Effector CD4-positive, alpha-beta T cell (primary cell): ENCODE data around the gene TMEM225B. TPM values are rescaled to one million over a fixed set of nuclear protein-coding genes. Genes with fewer than 3 reads are reported as not detected.
A peak's percentile ranks its signal among the peaks of the same experiment; 100 is the strongest.
"Not testable (repeated sequence)": the region's sequence is repeated elsewhere in the genome, so short reads cannot be mapped to it uniquely, and the experiment has no call there.

Experiments used
- DNase-seq: peaks from one replicate; pipeline ENCODE4 v3.0.0-alpha.2; 2020
- total RNA-seq: gene quantifications from one replicate; lab custom pipeline; 2026; lab: John Stamatoyannopoulos, UW

TMEM225B gene
- not detected for total RNA-seq

GRCh38 chr7:99597762-99598501 is at the start of gene TMEM225B:
TMEM225B (plus strand) TSS chr7:99598267; CDS start chr7:99604389, 6,122 bp downstream.
- no peak for DNase-seq

GRCh38 chr7:99549545-99549944 is 48.5 kb upstream of the TMEM225B start:
- DNase-seq: not testable (repeated sequence)

- DNase-seq: no peak
Measured at GRCh38 chr7:99551334-99551733, 46.7 kb upstream of the TMEM225B start.

- DNase-seq: peak; percentile 84
Measured at GRCh38 chr7:99551767-99552463, 46.2 kb upstream of the TMEM225B start, which contains the start of gene FAM200A. FAM200A (minus strand) TSS chr7:99552114; CDS start chr7:99548407, 3,707 bp downstream.

- DNase-seq: no peak
Measured at GRCh38 chr7:99553039-99553438, 45.0 kb upstream of the TMEM225B start.

- no peak for DNase-seq
Measured at GRCh38 chr7:99554939-99555338, 43.1 kb upstream of the TMEM225B start.

- DNase-seq: no peak
Measured at GRCh38 chr7:99557196-99557607, 40.9 kb upstream of the TMEM225B start.

- DNase-seq: no peak
Measured at GRCh38 chr7:99557940-99558305, 40.1 kb upstream of the TMEM225B start.

- DNase-seq: peak; percentile 93
Measured at GRCh38 chr7:99558306-99559174, 39.5 kb upstream of the TMEM225B start, which contains the start of gene ZNF655. ZNF655 (plus strand) TSS chr7:99558642; CDS start chr7:99560560, 1,918 bp downstream.

- no peak for DNase-seq
Measured at GRCh38 chr7:99559175-99559915, 38.7 kb upstream of the TMEM225B start.

- no peak for DNase-seq
Measured at GRCh38 chr7:99560834-99561736, 37.0 kb upstream of the TMEM225B start.

- DNase-seq: no peak
Measured at GRCh38 chr7:99561737-99562051, 36.4 kb upstream of the TMEM225B start.

- DNase-seq: no peak
Measured at GRCh38 chr7:99562114-99562784, 35.8 kb upstream of the TMEM225B start.

- DNase-seq: no peak
Measured at GRCh38 chr7:99562832-99563231, 35.2 kb upstream of the TMEM225B start.

- no peak for DNase-seq
Measured at GRCh38 chr7:99563650-99564049, 34.4 kb upstream of the TMEM225B start.

GRCh38 chr7:99568770-99569169 is 29.3 kb upstream of the TMEM225B start:
- not testable (repeated sequence) for DNase-seq

GRCh38 chr7:99571768-99572167 is 26.3 kb upstream of the TMEM225B start:
- no peak for DNase-seq

GRCh38 chr7:99573257-99573656 is 24.8 kb upstream of the TMEM225B start:
- DNase-seq: no peak

GRCh38 chr7:99576251-99576650 is 21.8 kb upstream of the TMEM225B start:
- no peak for DNase-seq

GRCh38 chr7:99579281-99579955 is 18.6 kb upstream of the TMEM225B start:
- DNase-seq: no peak
